GM18520 (cell line): ENCODE results near the gene PRLR.
"Not testable (repeated sequence)": the region's sequence is repeated elsewhere in the genome, so short reads cannot be mapped to it uniquely, and the experiment has no call there.

Experiments used
- ATAC-seq: cut with Tn5 transposase; IDR thresholded peaks from one replicate; pipeline ENCODE4 v1.9.1; 2021; ENCODE audit not compliant: unreplicated experiment

Gene PRLR

GRCh38 chr5:35198075-35198474 lies 32.2 kb downstream of the PRLR start:
- no peak for ATAC-seq

- no peak for ATAC-seq
Measured at GRCh38 chr5:35197351-35197750, 32.9 kb downstream of the PRLR start.

- no peak for ATAC-seq
Measured at GRCh38 chr5:35195472-35195852, 34.8 kb downstream of the PRLR start.

GRCh38 chr5:35194635-35195471 lies 35.4 kb downstream of the PRLR start:
- ATAC-seq, result peak; percentile 89

GRCh38 chr5:35192506-35192905 lies 37.8 kb downstream of the PRLR start:
- ATAC-seq, result no peak

GRCh38 chr5:35189801-35190200 lies 40.5 kb downstream of the PRLR start:
- not testable (repeated sequence) for ATAC-seq

- no peak for ATAC-seq
Measured at GRCh38 chr5:35188031-35188457, 42.2 kb downstream of the PRLR start.

- ATAC-seq, result not testable (repeated sequence)
Measured at GRCh38 chr5:35187621-35188020, 42.7 kb downstream of the PRLR start.

- no peak for ATAC-seq
Measured at GRCh38 chr5:35186749-35187148, 43.5 kb downstream of the PRLR start.

- no peak for ATAC-seq
Measured at GRCh38 chr5:35185518-35185917, 44.8 kb downstream of the PRLR start.

GRCh38 chr5:35183556-35183955 lies 46.7 kb downstream of the PRLR start:
- no peak for ATAC-seq

GRCh38 chr5:35182910-35183535 lies 47.3 kb downstream of the PRLR start:
- ATAC-seq, result no peak

- no peak for ATAC-seq
Measured at GRCh38 chr5:35182486-35182885, 47.8 kb downstream of the PRLR start.

GRCh38 chr5:35180046-35180445 lies 50.2 kb downstream of the PRLR start:
- no peak for ATAC-seq

GRCh38 chr5:35177783-35178182 lies 52.5 kb downstream of the PRLR start:
- ATAC-seq, result no peak

GRCh38 chr5:35172533-35172932 lies 57.8 kb downstream of the PRLR start:
- ATAC-seq, result no peak

GRCh38 chr5:35171991-35172390 lies 58.3 kb downstream of the PRLR start:
- ATAC-seq, result no peak

GRCh38 chr5:35171078-35171477 lies 59.2 kb downstream of the PRLR start:
- no peak for ATAC-seq

- no peak for ATAC-seq
Measured at GRCh38 chr5:35166043-35166442, 64.2 kb downstream of the PRLR start.

GRCh38 chr5:35164860-35165542 lies 65.3 kb downstream of the PRLR start:
- ATAC-seq, result no peak

- ATAC-seq, result no peak
Measured at GRCh38 chr5:35163710-35164033, 66.6 kb downstream of the PRLR start.
